GM21360 (cell line): ENCODE results near the gene DPH7.
"Not testable (repeated sequence)": the region's sequence is repeated elsewhere in the genome, so short reads cannot be mapped to it uniquely, and the experiment has no call there.

Experiments used
- ATAC-seq: cut with Tn5 transposase; IDR thresholded peaks from one replicate; pipeline ENCODE4 v1.9.1; 2021; ENCODE audit warnings: mild to moderate bottlenecking, moderate library complexity; ENCODE audit not compliant: unreplicated experiment

DPH7 gene

GRCh38 chr9:137606734-137607138 is 28.0 kb upstream of the DPH7 start:
- ATAC-seq = no peak

- ATAC-seq = peak; percentile 17
These were observed 27.4 kb upstream of the DPH7 start for GRCh38 chr9:137606005-137606621.

- ATAC-seq = peak; percentile 70
These were observed 26.6 kb upstream of the DPH7 start, which contains the start of gene ARRDC1 for GRCh38 chr9:137605121-137606004. ARRDC1 (plus strand) TSS chr9:137605686; CDS start chr9:137605718, 32 bp downstream.

DNA sequence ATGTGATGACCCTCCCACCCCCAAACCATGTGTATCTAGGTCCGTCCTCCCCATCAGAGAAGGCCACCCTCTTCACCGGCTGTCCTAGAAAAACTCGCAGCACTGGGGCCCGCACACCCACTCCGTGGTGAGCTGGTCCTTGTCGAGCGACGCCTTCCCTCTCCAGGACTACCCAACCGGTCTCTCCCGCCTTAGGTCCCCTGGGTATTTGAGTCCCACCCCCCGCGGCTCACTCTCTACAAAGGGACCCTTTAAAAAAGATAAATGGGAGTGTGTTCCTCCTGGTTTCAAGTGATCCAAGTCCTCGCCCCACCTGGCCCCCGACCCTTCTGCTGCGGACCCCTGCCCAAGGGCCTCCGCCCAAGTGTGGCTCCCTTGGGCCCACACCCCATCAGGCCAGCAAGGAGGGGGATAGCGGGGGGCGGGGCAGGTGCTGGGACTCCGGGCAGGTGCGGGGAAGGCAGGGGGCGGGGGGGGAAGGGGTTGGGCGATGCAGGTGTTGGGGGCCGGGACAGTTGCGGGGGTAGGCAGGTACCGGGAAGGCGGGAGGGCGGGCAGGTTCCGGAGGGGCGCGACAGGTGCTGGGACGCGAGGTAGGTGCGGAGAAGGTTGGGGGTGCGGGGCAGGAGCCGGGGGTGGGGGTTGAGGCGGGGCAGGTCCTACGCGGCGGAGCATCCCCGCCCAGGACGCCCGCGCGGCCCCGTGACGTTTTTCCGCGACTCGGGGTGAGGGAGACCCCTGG is 25.8 kb upstream of the DPH7 start:
- ATAC-seq = no peak

GRCh38 chr9:137603879-137604278 is 25.2 kb upstream of the DPH7 start:
- ATAC-seq = no peak

DNA sequence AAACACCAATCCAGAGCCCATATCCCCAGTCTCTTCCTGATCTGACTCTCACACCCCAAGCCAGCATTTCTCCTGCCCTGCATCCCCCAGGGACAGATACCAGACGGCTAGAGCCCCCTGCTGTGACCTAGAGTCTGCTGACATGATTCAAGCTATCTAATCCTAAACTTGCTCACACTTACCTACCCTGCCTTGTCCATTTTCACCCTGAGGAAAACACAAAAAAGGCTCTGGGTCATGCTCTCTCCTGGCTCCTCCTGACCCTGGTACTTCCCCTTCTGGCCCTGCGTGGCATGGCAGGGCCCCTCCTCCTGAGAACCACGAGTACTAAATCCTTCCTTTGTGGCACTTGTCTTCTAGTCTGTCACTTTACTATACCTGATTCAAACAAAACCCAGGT is 23.9 kb upstream of the DPH7 start:
- ATAC-seq = no peak

DNA sequence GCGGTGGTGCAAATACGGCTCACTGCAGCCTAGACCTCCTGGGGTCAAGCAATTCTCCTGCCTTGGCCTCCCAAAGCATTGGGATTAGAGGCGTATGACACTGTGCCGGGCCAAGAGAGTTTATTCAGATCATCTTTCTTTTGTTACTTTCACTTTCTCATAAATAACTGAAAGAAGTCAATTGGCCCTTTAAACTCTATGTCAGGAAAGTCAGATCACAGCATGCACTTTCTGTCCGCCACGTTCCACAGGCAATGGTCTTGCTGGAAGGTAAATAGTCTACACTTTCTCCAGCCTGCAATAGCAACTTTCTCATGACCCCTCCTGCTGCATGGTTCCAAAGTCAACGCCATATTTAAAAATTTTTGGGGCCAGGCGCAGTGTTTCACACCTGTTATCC is 20.2 kb upstream of the DPH7 start:
- ATAC-seq = no peak

GRCh38 chr9:137596577-137596976 is 17.9 kb upstream of the DPH7 start:
- not testable (repeated sequence) for ATAC-seq

DNA sequence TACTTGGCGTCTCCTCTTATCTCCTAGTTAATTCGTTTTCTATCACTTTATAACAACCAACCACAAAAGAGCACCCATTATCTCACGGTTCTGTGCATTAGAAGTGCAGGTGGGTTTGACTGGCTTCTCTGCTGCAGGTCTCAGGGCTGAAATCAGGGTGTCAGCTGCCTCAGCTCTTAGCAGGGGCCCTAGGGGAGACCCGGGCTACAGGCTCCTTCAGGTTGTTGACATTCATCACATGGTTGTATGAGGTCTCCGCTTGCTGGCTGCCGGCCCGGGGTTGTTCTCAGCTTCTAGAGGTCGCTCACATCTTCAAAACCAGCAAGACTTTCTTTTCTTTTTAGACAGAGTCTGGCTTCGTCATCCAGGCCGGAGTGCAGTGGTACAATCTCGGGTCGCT is 14.5 kb upstream of the DPH7 start:
- no peak for ATAC-seq

DNA sequence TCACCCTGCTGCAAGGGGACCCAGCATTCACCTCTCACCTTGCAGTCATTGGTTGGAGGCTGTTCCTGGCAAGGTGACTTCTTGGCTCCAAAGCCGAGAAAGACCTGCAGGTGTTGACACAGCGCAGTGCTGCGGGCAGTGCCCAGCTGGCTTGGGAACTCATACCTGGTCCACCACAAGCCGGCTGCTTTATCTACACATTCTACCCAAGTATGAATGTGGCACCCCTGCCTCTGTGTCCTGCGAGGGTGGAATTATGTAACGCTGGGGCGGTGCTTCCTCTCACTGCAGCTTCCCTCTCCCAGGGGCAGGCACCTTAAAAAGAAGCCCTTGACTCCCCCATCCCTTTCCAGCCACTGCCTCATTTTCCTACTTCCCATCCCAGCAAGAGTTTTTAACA is 14.0 kb upstream of the DPH7 start:
- ATAC-seq = no peak

DNA sequence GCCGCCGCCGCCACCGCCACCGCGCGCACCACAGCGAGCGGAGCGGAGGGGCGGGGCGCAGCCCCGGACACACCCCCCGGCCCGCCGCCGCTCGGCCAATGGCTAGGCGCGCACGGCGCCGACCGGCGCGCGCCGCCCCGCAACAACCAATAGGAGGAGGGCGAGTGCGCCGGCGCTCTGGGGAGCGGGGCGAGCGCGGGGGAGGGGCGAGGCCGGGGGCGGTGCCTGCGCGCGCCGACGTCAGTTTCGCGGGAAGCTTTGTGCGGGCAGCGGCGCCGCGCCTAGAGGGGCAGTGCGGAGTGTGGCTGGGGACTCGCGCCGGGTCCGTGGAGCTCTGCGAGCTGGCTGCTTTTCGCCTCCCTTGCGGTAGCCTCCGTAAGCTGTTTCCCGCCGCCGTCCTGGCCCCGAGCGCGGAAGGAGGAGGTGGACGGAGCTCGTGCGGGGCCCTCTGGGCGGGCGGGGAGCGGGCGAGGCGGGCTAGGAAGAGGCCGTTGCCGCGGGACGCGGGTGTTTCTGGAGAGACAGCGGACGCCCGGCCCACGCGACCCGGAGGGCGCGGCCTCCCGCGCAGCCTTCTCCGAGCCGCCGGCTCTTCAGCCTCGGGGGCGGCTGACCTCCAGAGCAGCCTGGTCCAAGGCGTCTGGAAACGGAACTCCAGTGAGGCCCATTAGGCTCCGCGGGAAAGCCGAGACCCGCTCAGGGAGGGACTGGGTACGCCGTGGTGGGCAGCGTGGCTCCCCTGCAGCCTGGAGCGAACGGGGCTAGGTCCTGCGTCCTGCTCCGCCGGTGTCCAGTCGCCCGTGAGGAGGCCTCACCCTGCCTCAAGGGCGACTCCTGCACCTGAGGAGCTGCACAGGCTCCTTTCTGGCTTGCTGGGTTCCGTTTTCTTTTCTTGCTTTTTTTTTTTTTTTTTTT is 12.0 kb upstream of the DPH7 start, which contains the start of gene ZMYND19:
Gene ZMYND19, minus strand, starts transcription at position 44 of the 915 bp plus-strand sequence. CDS start 249 bp downstream, outside the sequence.
- ATAC-seq = peak; percentile 84

DNA sequence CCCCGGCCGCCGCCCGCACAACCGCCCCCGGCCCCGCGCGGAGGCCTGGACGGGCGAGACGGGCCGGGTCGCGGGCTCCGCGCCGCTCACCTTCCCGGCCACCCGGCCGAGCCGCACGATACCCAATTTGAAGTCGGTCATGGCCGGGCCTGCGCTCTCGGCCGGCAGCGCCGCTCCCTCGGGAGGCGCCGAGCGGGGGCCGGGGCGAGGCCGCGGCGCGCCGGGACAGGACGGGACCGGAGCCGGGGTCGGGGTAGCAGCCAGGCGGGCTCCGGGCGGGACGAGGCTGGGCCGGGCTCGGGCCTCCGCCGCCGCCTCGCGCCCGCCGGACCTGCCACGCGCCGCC is 11.4 kb upstream of the DPH7 start:
- peak; percentile 27 for ATAC-seq

DNA sequence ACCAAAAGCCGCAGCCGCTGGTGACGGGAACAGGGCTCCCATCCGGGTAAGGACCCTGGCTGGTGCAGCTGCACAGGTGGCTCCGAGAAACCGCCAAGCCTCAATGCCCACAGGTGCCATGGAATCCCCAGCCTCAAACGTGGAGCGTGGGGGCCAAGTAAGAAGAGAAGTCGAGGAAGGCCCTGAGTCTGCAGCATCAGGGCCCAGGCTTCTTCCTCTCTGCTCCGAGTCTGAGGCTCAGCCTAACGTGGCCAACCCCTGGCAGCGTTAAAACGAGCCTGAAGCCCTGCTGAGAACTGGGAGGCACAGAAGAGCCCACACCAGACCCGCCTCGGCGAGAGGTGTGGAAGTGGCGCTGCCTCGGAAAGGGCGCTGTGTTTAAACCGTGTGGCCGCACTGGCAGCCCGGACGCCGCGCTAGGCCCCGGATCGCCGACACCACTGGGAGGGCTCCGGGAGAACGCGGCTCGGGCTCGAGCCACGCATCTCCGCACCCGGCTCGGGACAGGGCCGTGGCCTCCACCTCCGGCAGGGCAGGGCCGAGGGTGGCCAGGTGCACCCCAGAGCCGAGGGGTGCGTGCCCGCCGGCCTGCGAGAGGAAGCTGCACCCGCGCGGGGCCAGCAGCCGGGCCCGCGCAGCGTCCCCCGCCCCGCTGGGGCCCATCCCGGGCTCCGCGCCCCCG is 10.9 kb upstream of the DPH7 start:
- ATAC-seq = peak; percentile 11

DNA sequence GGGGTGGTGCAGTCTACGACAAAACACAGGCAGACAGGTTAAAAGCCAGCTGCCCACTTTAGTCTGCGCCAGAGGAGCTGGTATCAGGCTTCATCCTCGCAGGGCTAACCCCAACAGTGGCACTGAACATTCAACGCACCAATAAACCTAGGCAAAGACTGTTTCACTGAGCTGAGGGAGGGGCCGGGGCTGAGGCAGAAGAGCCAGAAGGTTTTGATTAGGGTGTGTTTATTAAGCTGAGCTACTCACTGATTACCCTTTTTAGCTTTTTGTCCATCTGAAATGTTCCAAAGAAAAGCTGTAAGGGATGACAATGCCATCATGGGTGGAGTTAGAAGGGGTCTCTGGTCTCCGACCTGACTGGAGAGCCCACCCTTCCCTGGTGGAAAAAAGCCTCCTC is 10.2 kb upstream of the DPH7 start:
- ATAC-seq = no peak

GRCh38 chr9:137588311-137588710 is 9.6 kb upstream of the DPH7 start:
- ATAC-seq = no peak

DNA sequence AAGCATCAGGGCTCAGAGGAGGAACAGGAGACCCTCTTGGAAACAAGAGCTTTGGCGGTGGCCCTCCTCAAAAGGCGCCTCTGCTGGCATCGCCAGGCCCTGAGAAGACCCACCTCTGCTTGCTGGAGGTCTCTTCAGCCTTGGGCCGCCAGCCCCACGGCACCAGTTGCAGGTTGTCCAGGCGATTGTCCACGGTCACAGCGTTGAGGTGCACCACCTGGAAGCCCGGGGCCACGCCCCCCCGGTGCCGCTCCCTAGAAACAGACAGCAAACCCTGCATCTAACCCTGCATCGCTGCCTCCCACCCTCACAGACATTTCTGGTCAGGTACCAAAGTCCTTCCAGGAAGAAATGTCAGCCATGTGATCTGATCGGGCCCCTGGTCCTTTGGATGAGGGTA is 8.1 kb upstream of the DPH7 start:
- no peak for ATAC-seq

- no peak for ATAC-seq
These were observed 5.2 kb upstream of the DPH7 start for GRCh38 chr9:137583957-137584356.

GRCh38 chr9:137583347-137583746 is 4.6 kb upstream of the DPH7 start:
- no peak for ATAC-seq

- ATAC-seq = no peak
These were observed 3.6 kb upstream of the DPH7 start for GRCh38 chr9:137582286-137582860.
